GM19193 (cell line): ENCODE data around the gene ZNF213.

Experiments
- POLR2A ChIP-seq: IDR thresholded peaks from 4 replicates; pipeline ENCODE4 v1.6.1; 2011; ENCODE audit not compliant: insufficient read depth, insufficient read length; ENCODE audit errors: extremely low read depth

The ZNF213 gene

GRCh38 chr16:3147757-3148104 is 12.9 kb downstream of the ZNF213 start:
- TF ChIP-seq POLR2A: no peak

DNA sequence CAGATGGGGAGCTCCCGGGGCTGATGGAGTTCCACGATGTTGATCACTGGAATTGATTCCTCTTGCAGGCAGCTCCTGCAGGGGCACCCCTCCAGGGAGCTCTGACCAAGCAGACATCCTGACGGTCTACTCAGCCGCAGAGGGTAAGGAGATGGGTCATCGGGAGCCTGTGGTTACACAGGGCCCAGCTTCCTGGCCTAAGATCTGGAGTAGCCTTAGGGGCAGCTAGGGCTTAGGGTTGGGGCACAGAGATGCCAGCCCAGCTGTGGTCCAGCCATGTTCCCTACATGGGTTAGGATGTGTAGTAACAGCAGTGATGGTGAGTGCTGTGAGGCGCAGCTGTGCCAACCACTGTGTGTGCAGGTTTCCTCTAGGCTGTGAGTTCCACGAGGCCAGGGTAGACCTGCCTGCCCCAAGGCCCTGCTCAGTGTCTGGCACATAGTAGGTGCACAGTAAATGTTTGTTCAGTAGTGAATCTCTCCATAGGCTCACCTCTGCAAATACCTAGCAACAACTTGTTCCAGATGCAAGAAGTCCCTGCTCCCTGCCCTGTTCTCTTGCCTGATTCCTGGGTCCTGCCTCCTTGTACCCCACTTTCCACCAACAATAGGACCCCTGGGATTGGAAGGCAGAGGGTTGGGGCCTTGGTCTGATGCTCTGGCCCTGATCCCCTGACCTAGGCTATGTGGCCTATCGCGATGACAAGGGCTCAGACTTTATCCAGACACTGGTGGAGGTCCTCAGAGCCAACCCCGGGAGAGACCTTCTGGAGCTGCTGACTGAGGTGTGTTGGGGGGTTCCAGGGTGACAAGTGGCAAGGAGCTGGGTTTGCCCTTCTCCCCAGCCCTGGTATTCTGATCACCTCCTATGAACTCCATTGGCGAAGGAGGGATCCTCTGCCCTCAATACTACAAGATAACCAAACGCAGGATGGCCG is 13.7 kb downstream of the ZNF213 start:
- TF ChIP-seq POLR2A: no peak

DNA sequence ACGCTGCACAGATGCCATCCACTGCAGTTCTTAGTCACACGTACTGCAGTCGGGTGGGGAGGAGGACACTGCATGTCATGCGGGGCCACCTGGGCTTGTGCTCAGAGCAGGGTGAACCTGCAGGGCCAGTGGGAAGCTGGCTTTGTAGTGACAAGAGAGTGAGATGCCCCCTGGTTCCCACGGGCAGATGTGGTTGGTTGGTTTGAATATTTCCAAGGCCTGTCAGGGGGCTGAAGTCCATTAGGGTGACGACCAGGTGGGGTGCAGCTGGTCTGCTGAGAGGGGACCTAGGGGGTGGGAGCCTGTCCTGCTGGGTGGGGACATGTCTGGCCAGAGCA is 14.3 kb downstream of the ZNF213 start:
- no peak for TF ChIP-seq POLR2A

DNA sequence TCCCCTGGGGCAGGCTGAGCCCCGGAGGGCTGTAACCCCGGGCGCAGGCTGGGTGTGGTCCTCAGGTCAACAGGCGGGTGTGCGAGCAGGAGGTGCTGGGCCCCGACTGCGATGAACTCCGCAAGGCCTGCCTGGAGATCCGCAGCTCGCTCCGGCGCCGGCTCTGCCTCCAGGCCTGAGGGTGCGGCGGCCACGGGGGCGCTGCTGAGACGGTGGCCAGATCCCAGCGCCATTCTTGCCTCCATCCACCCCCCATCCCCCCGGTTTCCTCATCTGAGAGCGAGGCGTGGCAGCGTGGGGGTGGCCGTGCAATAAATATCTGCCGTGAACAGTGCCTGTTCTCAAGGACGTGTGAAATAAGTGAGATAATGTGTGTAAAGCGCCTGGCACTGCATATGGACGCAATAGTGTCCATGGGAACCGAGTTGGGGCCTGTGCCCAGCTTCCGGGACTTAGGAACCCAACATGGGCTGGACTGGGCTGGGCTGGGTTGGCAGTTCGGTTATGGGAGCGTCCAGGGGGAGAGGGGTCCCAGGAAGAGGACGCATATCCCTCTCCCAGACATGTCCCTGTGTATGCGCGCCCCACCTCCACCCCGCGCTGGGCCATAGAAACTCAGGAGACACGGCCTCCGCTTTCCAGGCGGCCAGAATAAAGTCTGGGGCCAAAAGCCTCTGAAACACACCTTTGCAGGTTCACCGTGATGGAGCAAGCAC is 15.0 kb downstream of the ZNF213 start:
- TF ChIP-seq POLR2A: no peak

- TF ChIP-seq POLR2A: peak; percentile 12
Measured at GRCh38 chr16:3150346-3151218, 15.8 kb downstream of the ZNF213 start.

- TF ChIP-seq POLR2A: no peak
Measured at GRCh38 chr16:3152027-3152276, 17.1 kb downstream of the ZNF213 start.

- TF ChIP-seq POLR2A: no peak
Measured at GRCh38 chr16:3152277-3152990, 17.6 kb downstream of the ZNF213 start.

DNA sequence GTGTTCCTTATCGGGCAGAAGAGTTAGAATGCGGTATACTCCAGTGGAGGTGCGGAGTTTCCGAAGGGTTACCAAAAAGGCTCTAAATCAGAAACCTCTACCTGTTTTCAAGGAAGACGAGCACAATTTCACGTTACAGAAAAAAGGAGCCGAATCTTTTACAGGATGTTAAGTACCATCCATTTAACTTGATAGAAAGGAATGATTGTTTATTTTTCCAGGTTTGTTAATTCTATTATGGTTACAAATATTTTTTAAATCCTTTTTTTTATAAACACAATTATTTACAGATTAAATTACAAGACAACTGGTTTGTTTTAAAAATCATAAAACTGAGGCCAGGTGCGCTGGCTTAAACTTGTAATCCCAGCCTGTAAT is 18.2 kb downstream of the ZNF213 start:
- no peak for TF ChIP-seq POLR2A

- no peak for TF ChIP-seq POLR2A
Measured at GRCh38 chr16:3155181-3155580, 20.4 kb downstream of the ZNF213 start.

DNA sequence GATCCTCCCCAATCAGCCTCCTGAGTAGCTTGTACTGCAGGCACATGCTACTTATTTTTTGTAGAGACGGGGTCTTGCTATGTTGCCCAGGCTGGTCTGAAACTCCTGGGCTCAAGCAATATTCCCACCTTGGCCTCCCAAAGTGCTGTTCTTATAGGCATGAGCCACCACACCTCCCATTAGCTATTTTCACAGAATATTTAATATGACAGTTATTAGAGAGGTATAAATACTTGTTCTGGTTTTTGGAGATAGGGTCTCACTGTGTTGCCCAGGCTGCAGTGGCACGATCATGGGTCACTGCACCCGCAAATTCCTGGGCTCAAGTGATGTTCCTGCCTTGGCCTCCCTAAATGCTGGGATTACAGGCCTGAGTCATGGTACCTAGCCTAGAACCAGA is 21.1 kb downstream of the ZNF213 start:
- no peak for TF ChIP-seq POLR2A

DNA sequence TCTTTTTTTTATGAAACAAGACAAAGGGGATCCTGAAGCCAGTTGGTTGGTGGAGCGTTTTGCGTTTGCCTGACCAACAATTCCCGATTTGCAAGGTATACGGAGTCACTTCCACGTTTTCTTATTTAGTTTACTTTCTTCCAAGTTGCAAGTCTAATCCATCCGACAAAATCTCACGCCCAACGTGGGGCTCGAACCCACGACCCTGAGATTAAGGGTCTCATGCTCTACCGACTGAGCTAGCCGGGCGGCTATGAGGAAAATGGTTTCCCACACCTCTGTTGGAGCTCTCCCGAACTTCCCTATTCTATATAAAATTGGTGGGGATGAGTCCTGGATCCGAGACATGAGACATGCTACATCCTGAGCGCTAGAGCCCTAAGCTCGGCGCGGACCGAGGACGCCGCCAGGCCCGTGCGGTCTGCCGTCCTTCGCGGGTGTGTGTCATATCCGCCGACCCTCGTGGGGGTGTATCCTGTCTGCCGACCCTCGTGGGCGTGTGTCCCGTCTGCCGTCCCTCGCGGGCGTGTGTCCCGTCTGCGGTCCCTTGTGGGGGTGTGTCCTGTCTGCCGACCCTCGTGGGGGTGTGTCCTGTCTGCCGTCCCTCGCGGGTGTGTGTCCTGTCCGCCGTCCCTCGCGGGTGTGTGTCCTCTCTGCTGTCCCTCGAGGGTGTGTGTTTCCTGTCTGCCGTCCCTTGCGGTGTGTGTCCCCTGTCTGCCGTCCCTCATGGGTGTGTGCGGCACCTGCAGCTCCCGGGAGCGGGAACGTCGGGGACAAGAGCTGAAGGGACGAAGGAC is 22.6 kb downstream of the ZNF213 start:
- no peak for TF ChIP-seq POLR2A

DNA sequence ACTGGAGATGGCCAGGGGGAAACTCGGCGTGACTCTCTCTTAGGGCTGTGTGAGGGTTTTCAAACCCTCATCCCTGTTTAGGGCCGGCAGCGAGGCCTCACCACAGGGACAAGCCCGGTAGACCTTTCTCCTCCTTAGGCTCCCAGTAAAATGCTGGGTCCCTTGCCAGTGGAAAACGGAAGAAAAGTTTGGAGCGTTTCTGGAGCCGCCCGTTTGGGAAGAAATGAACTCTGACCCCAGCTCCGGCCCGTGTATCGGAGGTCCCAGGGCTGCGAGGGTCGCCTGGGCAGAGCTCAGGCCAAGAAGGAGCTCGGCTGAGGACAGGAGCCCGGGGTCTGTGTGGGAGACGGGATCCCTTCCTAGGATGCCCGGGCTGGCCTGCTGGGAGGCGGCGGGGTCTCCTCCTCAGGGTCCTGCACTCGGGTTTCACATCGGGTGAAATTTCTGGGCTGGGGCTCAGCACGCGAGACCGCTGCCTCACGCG is 23.2 kb downstream of the ZNF213 start:
- TF ChIP-seq POLR2A: no peak

- TF ChIP-seq POLR2A: peak; percentile 7
Measured at GRCh38 chr16:3158510-3159314, 23.9 kb downstream of the ZNF213 start.

DNA sequence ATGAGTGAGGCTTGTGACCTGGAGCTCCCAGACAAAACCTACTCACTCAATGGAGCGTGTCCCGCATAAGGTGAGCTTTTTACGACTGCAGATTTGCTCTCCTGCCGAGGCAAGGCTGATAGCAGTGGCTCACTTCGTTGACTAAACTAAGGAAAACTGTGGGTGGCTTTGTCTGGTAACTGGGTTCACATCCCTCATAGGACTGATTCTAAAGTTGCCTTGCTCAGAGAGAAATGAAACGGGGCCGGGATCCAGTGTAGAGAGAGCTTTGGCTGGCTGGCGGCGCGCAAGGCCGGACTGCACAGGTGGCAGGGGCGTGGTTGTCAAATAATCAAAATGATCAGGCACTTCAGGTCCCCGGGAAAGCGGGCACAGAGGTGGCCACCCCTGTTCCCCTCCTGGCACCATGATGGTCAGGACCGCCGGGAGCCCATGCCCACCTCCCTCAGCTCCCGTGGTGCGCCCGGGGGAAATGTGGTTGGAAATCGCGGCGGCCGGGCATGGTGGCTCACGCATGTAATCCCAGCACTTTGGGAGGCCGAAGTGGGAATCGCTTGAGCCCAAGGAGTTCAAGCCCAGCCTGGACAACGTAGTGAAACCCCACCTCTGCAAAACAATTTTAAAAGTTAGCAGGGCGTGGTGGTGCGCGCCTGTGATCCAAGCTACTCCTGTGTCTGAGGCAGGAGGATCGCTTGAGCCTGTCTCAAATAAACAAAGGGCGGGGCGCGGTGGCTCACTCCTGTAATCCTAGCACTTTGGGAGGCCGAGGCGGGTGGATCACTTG is 26.6 kb downstream of the ZNF213 start:
- no peak for TF ChIP-seq POLR2A
